ENCODE results near the gene GSTM3.
"Not testable (repeated sequence)": the region's sequence is repeated elsewhere in the genome, so short reads cannot be mapped to it uniquely, and the experiment has no call there.

The GSTM3 gene

DNA sequence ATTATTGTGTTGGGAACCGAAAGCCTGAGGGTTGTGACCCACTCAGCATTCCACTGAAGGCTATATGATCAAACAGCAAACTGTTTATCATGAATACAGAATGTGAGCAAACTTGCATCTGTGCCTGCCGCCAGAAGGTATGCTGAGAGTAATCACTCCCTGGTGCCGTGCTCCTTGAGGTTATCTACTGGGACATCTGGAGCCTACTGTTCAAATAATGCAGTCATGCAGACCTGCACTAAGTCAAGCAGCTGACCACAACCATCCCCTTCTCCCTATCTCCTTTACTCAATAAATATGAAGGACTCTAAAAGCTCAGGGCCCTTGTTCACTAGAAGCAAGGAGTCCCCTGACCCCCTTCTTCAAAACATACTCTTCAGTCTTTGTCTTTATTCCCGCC lies 15.3 kb downstream of the GSTM3 start:
- no peak for DNase-seq

DNA sequence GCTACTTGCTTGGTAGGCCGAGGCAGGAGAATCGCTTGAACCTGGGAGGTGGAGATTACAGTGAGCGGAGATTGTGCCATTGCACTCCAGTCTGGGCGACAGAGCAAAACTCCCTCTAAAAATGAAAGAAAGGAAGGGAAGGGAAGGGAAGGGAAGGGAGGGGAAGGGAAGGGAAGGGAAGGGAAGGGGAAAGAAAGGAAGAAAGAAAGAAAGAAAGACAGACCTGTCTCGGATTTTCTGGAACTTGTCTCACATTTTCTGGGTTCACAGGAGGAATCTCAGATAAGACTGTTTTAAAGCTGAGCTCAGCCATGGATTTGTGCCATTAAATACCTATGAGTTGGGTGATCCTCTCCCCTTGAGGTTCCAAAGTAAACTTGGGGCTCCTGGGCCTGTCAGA lies 15.9 kb downstream of the GSTM3 start:
- no peak for DNase-seq

- peak; percentile 53 for DNase-seq
Observed at GRCh38 chr1:109722908-109723691, 17.7 kb downstream of the GSTM3 start.

GRCh38 chr1:109721971-109722370 lies 18.9 kb downstream of the GSTM3 start:
- no peak for DNase-seq

GRCh38 chr1:109721042-109721441 lies 19.8 kb downstream of the GSTM3 start:
- DNase-seq = no peak

DNA sequence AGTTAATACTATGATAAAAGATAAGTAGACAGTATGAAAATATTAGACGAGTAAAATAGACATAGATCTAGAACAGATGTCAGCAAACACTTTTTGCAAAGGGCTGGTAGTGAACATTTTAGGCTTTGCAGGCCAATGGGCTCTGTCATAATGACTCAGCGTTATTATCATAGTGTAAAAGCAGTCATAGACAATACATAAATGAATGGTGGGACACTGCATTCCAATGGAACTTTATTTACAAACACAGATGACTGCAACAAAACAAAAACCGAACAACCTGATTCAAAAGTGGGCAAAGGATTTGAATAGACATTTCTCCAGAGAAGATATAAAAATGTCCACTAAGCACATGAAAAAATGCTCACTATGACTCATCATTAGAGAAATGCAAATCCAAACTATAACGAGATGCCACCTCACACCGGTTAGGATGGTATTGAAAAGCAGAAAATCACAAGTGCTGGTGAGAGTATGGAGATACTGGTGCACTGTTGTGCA lies 21.5 kb downstream of the GSTM3 start:
- peak; percentile 55 for DNase-seq

DNA sequence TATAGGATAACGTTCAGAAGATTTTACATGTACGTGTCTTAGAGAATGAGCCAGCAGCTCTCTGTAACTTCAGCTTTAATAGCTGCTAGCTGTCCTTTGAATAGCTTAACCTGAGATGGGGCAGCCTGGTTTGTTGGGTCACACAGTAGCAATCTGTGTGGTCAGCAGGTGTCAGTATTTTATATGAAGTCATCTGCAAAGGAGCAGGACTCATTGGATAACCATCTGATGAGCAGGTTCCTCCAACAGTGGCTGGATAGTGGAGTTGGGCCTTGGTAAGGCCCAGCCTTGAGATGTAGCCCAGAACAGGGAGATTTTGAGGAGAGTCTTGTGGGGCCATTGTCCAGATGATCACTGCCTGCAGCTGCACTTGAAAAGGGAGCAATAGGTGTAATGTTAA lies 22.3 kb downstream of the GSTM3 start:
- DNase-seq = no peak

DNA sequence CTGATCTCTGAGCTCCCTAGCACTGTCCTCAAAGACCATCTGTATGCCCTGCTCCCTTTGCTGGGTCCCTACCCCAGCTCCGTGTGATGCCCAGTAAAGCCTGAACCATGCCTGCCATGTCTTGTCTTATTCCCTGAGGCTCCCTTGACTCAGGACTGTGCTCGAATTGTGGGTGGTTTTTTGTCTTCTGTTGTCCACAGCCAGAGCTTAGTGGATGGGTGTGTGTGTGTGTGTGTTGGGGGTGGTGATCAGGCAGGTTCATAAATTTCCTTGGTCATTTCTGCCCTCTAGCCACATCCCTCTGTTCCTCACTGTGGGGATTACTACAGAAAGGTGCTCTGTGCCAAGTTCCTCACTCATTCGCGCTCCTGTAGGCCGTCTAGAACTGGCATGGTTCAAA lies 23.1 kb downstream of the GSTM3 start:
- DNase-seq = no peak

GRCh38 chr1:109716570-109717090 lies 24.2 kb downstream of the GSTM3 start:
- DNase-seq = no peak

- no peak for DNase-seq
Observed at GRCh38 chr1:109716121-109716520, 24.7 kb downstream of the GSTM3 start.

DNA sequence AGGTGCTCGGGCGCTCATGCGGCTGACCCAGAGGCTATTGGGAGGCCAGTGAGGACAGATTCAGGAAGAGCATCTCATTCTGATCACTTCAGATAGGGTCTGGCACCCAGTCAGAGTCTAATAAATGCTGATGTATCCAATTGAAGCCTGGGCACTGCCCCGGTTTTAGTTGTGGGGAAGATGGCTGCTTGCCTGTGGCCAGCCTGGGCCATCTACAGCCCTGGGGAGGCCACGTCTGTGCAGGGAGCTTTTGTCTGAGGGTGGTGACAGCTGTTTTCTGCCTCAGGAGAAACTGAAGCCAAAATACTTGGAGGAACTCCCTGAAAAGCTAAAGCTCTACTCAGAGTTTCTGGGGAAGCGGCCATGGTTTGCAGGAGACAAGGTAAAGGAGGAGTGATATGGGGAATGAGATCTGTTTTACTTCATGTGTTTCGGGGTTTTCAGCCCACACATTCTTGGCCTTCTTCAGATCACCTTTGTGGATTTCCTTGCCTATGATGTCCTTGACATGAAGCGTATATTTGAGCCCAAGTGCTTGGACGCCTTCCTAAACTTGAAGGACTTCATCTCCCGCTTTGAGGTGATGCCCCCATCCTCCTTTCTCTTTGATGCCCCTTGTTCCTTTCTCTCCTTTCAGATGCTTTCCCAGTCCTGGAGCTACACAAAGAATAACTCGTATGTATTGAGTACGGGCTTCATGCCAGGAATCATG lies 26.0 kb downstream of the GSTM3 start:
- DNase-seq = no peak

- no peak for DNase-seq
Observed at GRCh38 chr1:109713636-109714035, 27.2 kb downstream of the GSTM3 start.

GRCh38 chr1:109712321-109712864 lies 28.4 kb downstream of the GSTM3 start:
- DNase-seq = no peak

- not testable (repeated sequence) for DNase-seq
Observed at GRCh38 chr1:109711593-109712320, 29.1 kb downstream of the GSTM3 start, which contains the start of gene GSTM5. Gene GSTM5, plus strand, starts transcription at chr1:109712251. Its CDS starts 62 bp downstream, at chr1:109712313.

- DNase-seq = not testable (repeated sequence)
Observed at GRCh38 chr1:109709822-109710221, 31.0 kb downstream of the GSTM3 start.

- not testable (repeated sequence) for DNase-seq
Observed at GRCh38 chr1:109708949-109709348, 31.9 kb downstream of the GSTM3 start.

DNA sequence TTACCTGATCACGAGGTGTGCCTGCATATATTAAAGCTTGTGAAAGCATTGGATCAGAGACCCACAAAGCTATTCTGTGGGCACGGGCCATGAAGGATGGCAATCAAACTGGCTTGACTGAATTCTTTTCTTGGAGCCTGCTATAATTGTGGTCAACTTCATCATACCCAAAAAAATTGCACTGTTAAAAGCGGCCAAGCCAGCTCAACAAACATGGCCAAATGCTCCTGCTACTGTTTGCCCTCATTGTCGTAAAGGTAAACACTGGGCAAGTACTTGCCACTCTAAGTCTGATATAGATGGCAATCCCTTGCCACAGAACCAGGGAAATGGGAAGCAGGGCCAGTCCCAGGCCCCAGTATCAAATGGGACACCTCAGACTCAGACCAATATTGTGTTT lies 35.4 kb downstream of the GSTM3 start:
- no peak for DNase-seq

- no peak for DNase-seq
Observed at GRCh38 chr1:109704173-109704572, 36.7 kb downstream of the GSTM3 start.

- DNase-seq = not testable (repeated sequence)
Observed at GRCh38 chr1:109702940-109703339, 37.9 kb downstream of the GSTM3 start.

- DNase-seq = not testable (repeated sequence)
Observed at GRCh38 chr1:109697861-109698260, 43.0 kb downstream of the GSTM3 start.

- DNase-seq = no peak
Observed at GRCh38 chr1:109697066-109697465, 43.8 kb downstream of the GSTM3 start.

GRCh38 chr1:109695138-109695537 lies 45.7 kb downstream of the GSTM3 start:
- DNase-seq = not testable (repeated sequence)

GRCh38 chr1:109694400-109694799 lies 46.4 kb downstream of the GSTM3 start:
- not testable (repeated sequence) for DNase-seq
